ENCODE data around the gene IGSF21. TPM values are rescaled to one million over a fixed set of nuclear protein-coding genes. Genes with fewer than 3 reads are reported as not detected.

The IGSF21 gene
- total RNA-seq, 2 experiments from 2014 or later = not detected

GRCh38 chr1:18282851-18283600 lies 175.4 kb downstream of the IGSF21 start:
- ChIA-PET CTCF (no interaction called here), POLR2A (no interaction called here)
- Mint-ChIP-seq H3K4me1 (ENCODE audit: low read depth) (no peaks in the 10 kb centered on the region), H3K27me3 (peaks cover 12% of the 10 kb centered on the region), H3K27ac (no peak overlapping the region), H3K36me3 (ENCODE audit: low read depth) (no peaks in the 10 kb centered on the region), H3K9me3 (no peaks in the 10 kb centered on the region), H3K4me3 (no peak overlapping the region)
- no peak for TF ChIP-seq CTCF (IDR thresholded peaks at IDR 0.05)
- intact Hi-C loops (cut with micrococcal nuclease) = no loop called here
- DNase-seq (no peak), ATAC-seq (no peak)

DNA sequence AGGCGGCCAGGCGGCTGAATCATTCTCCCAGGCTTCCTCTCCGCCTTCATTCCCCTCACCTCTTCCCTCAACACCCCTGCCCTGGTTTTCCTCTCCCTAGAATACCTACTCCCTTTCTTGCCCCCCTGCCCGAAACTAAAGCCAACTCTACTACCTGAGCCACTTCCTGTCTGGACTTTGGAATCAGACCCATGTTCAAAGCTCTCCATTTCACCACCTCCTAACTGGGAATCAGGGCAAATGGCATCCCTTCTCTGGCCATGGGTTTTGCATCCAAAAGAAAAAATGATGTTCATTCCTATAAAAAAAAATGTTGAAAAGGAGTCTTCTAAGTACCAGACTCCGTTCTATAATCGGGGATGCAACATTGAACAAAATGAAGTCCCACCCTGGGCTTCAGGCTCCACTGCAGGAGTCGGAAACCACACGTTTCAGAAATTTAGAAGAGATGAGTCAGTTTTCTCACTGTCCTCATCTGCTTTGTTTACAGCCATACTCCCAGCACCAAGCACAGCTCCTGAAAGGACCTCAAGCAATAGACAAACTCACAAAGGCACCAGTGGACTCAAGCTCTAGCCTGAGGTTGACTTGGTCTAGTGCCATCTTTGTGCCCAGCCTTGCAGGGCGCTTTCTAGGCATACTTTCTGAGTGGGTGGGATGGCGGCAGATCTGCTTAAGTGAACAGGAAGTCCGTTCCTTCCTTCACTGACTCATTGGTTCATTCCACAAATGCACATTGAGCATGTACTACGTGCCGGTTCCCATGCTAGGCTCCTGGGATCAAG lies 176.2 kb downstream of the IGSF21 start:
- H3K36me3 Mint-ChIP-seq (ENCODE audit: low read depth) = no peaks in the 10 kb centered on the region
- DNase-seq = no peak
- no peak for ATAC-seq
- ChIA-PET POLR2A (no interaction called here), CTCF (no interaction called here)
- no peaks in the 10 kb centered on the region for H3K4me1 Mint-ChIP-seq (ENCODE audit: low read depth)
- no peak for TF ChIP-seq CTCF (IDR thresholded peaks at IDR 0.05)
- H3K27me3 Mint-ChIP-seq = peaks cover 12% of the 10 kb centered on the region
- no peak overlapping the region for H3K27ac Mint-ChIP-seq
- no peak overlapping the region for H3K4me3 Mint-ChIP-seq
- no peaks in the 10 kb centered on the region for H3K9me3 Mint-ChIP-seq
- intact Hi-C loops (cut with micrococcal nuclease) = no loop called here

GRCh38 chr1:18284805-18285537 lies 177.4 kb downstream of the IGSF21 start:
- intact Hi-C loops (cut with micrococcal nuclease) = no loop called here
- no peak for TF ChIP-seq CTCF (IDR thresholded peaks at IDR 0.05)
- Mint-ChIP-seq H3K27me3 (peaks cover 10% of the 10 kb centered on the region), H3K36me3 (ENCODE audit: low read depth) (no peaks in the 10 kb centered on the region), H3K4me3 (no peak overlapping the region), H3K27ac (no peak overlapping the region), H3K4me1 (ENCODE audit: low read depth) (no peaks in the 10 kb centered on the region), H3K9me3 (no peaks in the 10 kb centered on the region)
- CTCF ChIA-PET = no interaction called here
- ATAC-seq (no peak), DNase-seq (no peak)
- POLR2A ChIA-PET = no interaction called here

- CTCF ChIA-PET = no interaction called here
- intact Hi-C loops (cut with micrococcal nuclease) = no loop called here
- Mint-ChIP-seq H3K27ac (no peak overlapping the region), H3K27me3 (peaks cover 8% of the 10 kb centered on the region), H3K4me3 (no peak overlapping the region), H3K4me1 (ENCODE audit: low read depth) (no peaks in the 10 kb centered on the region), H3K9me3 (no peaks in the 10 kb centered on the region), H3K36me3 (ENCODE audit: low read depth) (no peaks in the 10 kb centered on the region)
- TF ChIP-seq CTCF (IDR thresholded peaks at IDR 0.05) = no peak
- no peak for DNase-seq
- no peak for ATAC-seq
- POLR2A ChIA-PET = no interaction called here
Measured at GRCh38 chr1:18285538-18285924, 177.9 kb downstream of the IGSF21 start.

DNA sequence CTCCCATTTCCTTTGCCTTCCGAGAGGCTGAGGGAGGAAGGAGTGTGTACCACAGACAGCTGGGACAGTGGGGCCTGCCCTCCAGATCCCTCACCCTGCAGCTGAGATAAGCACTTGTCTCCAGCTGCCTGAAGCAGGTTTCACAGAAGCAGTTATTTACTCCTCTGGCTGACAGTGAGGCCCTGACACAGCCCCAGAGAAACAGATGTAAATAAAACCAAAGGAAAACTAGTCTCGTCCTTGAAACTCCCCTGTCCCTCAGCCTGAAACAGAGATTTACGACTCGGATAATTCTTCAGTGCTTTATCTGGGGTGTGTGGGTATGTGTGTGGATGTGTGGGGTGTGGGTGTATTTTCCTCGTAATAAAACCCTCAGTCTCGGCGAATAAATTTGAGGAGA lies 181.1 kb downstream of the IGSF21 start:
- no peak for DNase-seq
- Mint-ChIP-seq H3K4me3 (no peak overlapping the region), H3K4me1 (ENCODE audit: low read depth) (no peaks in the 10 kb centered on the region), H3K9me3 (no peaks in the 10 kb centered on the region), H3K36me3 (ENCODE audit: low read depth) (no peaks in the 10 kb centered on the region), H3K27me3 (peaks cover 6% of the 10 kb centered on the region), H3K27ac (no peak overlapping the region)
- CTCF ChIA-PET = no interaction called here
- no peak for ATAC-seq
- intact Hi-C loops (cut with micrococcal nuclease) = no loop called here
- no peak for TF ChIP-seq CTCF (IDR thresholded peaks at IDR 0.05)
- POLR2A ChIA-PET = no interaction called here

All from activated CD8-positive, alpha-beta T cell treated with anti-CD3 and anti-CD28 coated beads for 36 hours (primary cell).